Spinal cord (tissue), 10 donors: ENCODE results near the gene UIMC1. TPM values are rescaled to one million over a fixed set of nuclear protein-coding genes. Genes with fewer than 3 reads are reported as not detected.
A peak's percentile ranks its signal among the peaks of the same experiment; 100 is the strongest.
"Not testable (repeated sequence)": the region's sequence is repeated elsewhere in the genome, so short reads cannot be mapped to it uniquely, and the experiment has no call there.

Experiments
- DNase-seq, 6 donors: peaks; one replicate each; pipeline versions ENCODE4 v3.0.0 to v3.0.0-alpha.2; 2013 to 2015; ENCODE audit warnings: low spot score in 6 of 6, low read depth in 4 of 6
- H3K27ac ChIP-seq: one replicate; pipeline ENCODE4 v1.5.1; 2013; ENCODE audit warnings: low read depth, low read length, control low read depth
- H3K27me3 ChIP-seq: one replicate; pipeline ENCODE4 v1.6.1; 2013; ENCODE audit warnings: low read length; ENCODE audit not compliant: control insufficient read depth, insufficient read depth
- H3K36me3 ChIP-seq: one replicate; pipeline ENCODE4 v1.6.1; 2013; ENCODE audit warnings: low read length; ENCODE audit not compliant: control insufficient read depth, insufficient read depth
- H3K4me1 ChIP-seq: one replicate; pipeline ENCODE4 v1.6.1; 2013; ENCODE audit warnings: low read length; ENCODE audit not compliant: control insufficient read depth, insufficient read depth
- H3K4me3 ChIP-seq: one replicate; pipeline ENCODE4 v1.5.1; 2013; ENCODE audit warnings: low read depth, low read length, control low read depth
- H3K9me3 ChIP-seq: one replicate; pipeline ENCODE4 v1.6.1; 2013; ENCODE audit warnings: low read length; ENCODE audit not compliant: control insufficient read depth, insufficient read depth
- WGBS: methylation state at CpG from one replicate; pipeline ENCODE4 v1.1.5; 2013; ENCODE audit warnings: missing lambda C conversion rate; ENCODE audit not compliant: insufficient coverage; 5-methylcytosine and 5-hydroxymethylcytosine counted together
- long read RNA-seq, 4 donors: transcript quantifications; one replicate each; lab custom pipeline, GENCODE V29; 2026
- polyA plus RNA-seq, 2 donors: library from polyadenylated mRNA; unstranded; fragments of 120-200 nt; gene quantifications; one replicate each; pipeline ENCODE4 v1.2.1, GENCODE V29; 2013; ENCODE audit not compliant: insufficient read length in 2 of 2
- total RNA-seq, 2 donors: library from RNA; depleted of rRNA in 1 of 2; stranded (reverse); fragments of 120-200 nt in 1 of 2; fragments of >200 nt in 1 of 2; gene quantifications; one replicate each; pipeline versions ENCODE4 v1.2.3 to v1.2.4, GENCODE V29; 2013 to 2014
- donor health status: healthy.

Gene UIMC1
- 10 to 100 TPM; 37.7 to 51.8 TPM for total RNA-seq
- 10 to 100 TPM; 28.2 to 38.7 TPM for polyA plus RNA-seq
- long read RNA-seq, donor 1, partial matches to known transcripts, result 0 of 2 reads
- long read RNA-seq, donor 1, other reads (novel, unspliced or antisense), result 0 of 2 reads
- long read RNA-seq, donor 2, partial matches to known transcripts, result 0 of 1 reads
- long read RNA-seq, donor 2, other reads (novel, unspliced or antisense), result 0 of 1 reads
- long read RNA-seq, donor 3, partial matches to known transcripts, result 0 of 5 reads
- long read RNA-seq, donor 3, other reads (novel, unspliced or antisense), result 5 of 5 reads
- long read RNA-seq, donor 4, partial matches to known transcripts, result 0 of 4 reads
- long read RNA-seq, donor 4, other reads (novel, unspliced or antisense), result 0 of 4 reads

DNA sequence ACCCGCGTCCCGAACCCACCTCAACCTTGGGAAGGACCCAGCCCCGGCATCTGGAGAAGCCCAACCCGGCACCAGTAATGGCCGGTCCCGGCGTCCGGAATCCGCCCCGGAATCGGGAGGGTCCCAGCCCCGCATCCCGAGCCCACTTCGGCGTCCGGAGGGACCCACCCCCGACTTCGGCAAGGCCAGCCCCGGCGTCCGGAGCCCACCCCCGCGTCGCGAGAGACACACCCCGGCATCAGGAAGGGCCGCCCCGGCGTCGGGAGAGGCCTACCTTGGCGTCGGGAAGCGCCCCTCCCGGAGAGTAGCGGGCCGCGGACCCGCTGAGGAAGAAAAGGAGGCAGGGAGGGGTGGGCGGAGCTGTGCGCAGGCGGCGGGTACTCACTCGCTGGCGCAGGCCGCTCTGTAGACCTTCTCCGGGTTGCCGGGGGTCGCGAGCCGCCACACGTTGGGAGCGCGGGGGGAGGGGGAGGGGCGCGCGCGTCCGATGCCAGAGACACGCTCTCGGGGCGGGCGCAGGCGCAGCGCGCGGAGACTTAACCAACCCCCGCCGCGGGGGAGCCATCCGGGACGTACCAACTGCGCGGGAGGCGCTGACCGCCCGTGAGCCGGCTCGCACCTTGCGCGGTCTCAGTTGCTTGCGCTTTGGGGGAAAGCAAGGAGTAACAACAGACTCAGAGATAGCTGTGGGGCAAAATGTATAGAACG is at the start of gene UIMC1:
UIMC1 (minus strand) TSS at position 515 of the 708 bp plus-strand sequence. CDS start 24,164 bp downstream, outside the sequence.
- no peaks in the 10 kb centered on the region for H3K27me3 ChIP-seq
- H3K4me1 ChIP-seq, result peaks cover 12% of the 10 kb centered on the region
- H3K36me3 ChIP-seq, result no peaks in the 10 kb centered on the region
- H3K4me3 ChIP-seq, result peak within 1 kb of the TSS; percentile 80
- DNase-seq, result peak; percentile 84 to 98 (median 92)
- no peaks in the 10 kb centered on the region for H3K9me3 ChIP-seq
- peak within 1 kb of the TSS; percentile 91 for H3K27ac ChIP-seq
- WGBS, result under 1% methylated on average over 83 of the region's 83 CpGs

DNA sequence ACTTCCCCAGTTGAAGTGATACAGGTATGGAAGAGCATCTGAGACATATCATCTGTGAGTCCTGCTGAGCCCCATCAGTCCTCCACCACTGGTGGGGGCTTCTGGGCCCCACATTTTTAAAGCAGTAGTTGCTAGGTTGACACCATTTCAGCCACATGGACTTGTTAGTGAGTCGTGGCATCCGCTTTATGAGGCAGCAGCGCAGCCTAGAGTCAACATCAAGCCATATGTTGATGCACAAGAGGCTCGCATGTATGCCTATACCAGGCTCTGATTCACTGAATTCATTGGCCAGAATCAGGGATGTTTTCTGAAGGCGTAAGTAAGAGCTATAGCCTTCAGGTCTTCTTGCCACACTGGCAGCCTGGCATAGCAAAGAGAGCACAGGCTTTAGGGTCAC is 42.7 kb upstream of the UIMC1 start:
- no peak for DNase-seq
- H3K4me1 ChIP-seq, result no peaks in the 10 kb centered on the region
- no peak overlapping the region for H3K4me3 ChIP-seq
- no peaks in the 10 kb centered on the region for H3K9me3 ChIP-seq
- peaks cover 67% of the 10 kb centered on the region for H3K36me3 ChIP-seq
- H3K27ac ChIP-seq, result no peak overlapping the region
- WGBS, result 90% methylated on average over 5 of the region's 5 CpGs
- H3K27me3 ChIP-seq, result no peaks in the 10 kb centered on the region

DNA sequence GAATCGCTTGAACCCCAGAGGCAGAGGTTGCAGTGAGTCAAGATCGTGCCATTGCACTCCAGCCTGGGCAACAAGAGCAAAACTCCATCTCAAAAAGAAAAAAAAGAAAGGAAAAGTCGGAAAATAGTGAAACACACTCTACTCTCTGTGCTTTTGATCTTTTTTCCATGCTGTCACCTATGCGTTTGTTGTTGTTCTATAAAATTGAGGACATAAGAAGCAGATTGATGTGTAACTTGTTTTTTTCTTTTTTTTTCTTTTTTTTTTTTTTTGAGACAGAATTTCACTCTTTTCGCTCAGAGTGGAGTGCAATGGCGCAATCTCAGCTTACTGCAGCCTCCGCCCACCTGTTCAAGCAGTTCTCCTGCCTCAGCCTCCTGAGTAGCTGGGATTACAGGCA is 42.0 kb upstream of the UIMC1 start:
- not testable (repeated sequence) for H3K27me3 ChIP-seq, H3K27ac ChIP-seq, H3K4me3 ChIP-seq, DNase-seq, H3K4me1 ChIP-seq, H3K9me3 ChIP-seq
- WGBS, result no CpG with 5 or more reads among the region's 7 CpGs
- peaks cover 74% of the 10 kb centered on the region for H3K36me3 ChIP-seq

DNA sequence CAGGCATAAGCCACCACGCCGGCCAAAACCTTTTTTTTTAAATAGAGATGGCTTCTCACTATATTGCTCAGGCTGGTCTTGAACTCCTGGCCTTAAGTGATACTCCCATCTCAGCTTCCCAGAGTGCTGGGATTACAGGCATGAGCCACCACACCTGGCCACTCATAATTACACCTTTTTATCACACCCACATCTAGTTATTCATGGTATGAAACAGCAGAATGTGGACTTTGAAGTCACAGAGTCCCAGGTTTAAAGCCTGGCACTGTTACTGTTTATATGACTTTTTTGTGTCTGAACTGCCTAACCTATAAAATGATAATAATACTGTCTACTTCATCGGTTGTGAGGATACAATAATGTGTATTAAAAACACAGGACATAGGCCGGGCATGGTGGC is 39.1 kb upstream of the UIMC1 start:
- WGBS, result 86% methylated on average over 3 of the region's 4 CpGs
- no peak overlapping the region for H3K27ac ChIP-seq
- H3K4me1 ChIP-seq, result no peaks in the 10 kb centered on the region
- peaks cover 66% of the 10 kb centered on the region for H3K36me3 ChIP-seq
- no peaks in the 10 kb centered on the region for H3K9me3 ChIP-seq
- no peak overlapping the region for H3K4me3 ChIP-seq
- no peak for DNase-seq
- no peaks in the 10 kb centered on the region for H3K27me3 ChIP-seq

DNA sequence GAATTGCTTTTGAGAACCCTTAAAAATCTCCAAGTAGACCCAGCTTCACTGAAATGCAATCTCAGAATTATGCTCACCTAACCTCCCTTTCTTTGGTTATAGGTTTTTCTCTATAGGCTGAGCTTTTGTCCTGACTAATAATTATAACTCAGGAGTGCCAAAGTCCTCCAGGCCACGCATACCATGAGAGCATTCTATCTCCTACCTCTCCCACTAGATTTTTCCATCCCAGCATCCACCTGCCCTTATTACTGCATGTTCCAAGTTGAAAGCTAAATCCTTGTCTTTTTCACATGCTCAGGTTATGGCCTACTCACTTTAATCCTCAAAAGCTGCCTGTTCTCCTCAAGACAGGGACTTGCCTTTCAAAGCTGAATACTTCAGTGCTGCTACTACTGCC is 38.1 kb upstream of the UIMC1 start:
- DNase-seq, result no peak
- Histone ChIP-seq H3K4me3 (no peak overlapping the region), H3K27ac (no peak overlapping the region), H3K4me1 (no peaks in the 10 kb centered on the region), H3K36me3 (peaks cover 58% of the 10 kb centered on the region), H3K9me3 (no peaks in the 10 kb centered on the region), H3K27me3 (no peaks in the 10 kb centered on the region)
- WGBS, result 100% methylated on average over 1 of the region's 1 CpG

DNA sequence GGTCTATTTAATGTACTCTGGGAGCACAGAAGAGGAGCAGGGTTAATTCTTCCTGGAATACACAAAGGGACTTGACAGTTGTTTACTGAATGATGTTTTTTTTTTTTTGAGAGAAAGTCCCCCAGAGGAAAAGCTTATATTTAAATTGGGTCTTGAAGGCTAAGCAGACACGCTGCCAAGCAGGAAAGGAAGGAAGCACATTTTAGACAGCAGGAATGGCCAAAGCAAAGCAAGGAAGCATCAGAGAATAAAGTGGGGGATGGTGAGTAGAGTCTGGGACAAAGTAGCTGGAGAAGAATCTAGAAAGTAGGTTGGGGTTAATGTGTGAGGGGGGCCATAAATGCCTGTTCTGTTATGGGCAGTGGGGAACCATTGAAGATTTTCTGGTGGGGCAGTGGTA is 37.4 kb upstream of the UIMC1 start:
- Histone ChIP-seq H3K27ac (no peak overlapping the region), H3K9me3 (no peaks in the 10 kb centered on the region), H3K4me1 (no peaks in the 10 kb centered on the region), H3K27me3 (no peaks in the 10 kb centered on the region), H3K36me3 (peaks cover 53% of the 10 kb centered on the region), H3K4me3 (no peak overlapping the region)
- DNase-seq, result no peak
- 72% methylated on average over 1 of the region's 1 CpG for WGBS

DNA sequence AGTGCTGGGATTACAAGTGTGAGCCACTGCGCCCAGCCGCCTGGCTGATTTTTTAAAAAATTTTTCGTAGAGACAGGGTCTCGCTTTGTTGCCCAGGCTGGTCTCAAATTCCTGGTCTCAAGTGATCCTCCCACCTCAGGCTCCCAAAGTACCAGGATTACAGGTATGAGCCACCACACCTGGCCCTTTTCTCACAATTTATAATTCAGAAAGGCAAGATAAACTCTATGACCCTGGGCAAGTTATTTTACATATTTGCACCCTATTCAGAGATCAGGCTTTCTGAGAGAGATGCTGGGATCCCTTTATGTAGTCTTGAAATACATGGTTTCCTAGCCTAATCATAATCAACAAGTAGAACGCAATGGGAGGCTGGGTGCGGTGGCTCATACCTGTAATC is 36.5 kb upstream of the UIMC1 start:
- no peaks in the 10 kb centered on the region for H3K9me3 ChIP-seq
- H3K36me3 ChIP-seq, result peaks cover 45% of the 10 kb centered on the region
- 94% methylated on average over 5 of the region's 6 CpGs for WGBS
- H3K4me1 ChIP-seq, result no peaks in the 10 kb centered on the region
- H3K4me3 ChIP-seq, result no peak overlapping the region
- no peak overlapping the region for H3K27ac ChIP-seq
- DNase-seq, result no peak
- H3K27me3 ChIP-seq, result no peaks in the 10 kb centered on the region

DNA sequence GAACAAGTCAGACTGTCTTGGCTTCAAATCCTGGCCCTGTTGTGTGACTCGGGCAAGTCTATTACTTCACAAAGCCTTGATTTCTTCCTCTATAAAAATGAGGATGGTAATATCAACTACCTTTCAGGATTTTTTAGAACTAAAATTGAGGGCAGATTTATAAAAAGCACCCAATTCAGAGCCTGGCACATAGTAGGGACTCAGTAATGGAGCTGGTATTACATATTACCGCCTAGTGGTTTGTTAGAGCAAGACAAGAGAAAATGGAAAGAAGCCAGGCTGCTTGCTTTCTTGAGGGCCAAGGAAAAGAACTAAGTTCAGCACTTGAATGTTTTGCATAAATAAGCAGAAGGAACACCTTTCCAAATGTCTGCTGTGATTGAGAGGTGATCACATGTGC is 35.4 kb upstream of the UIMC1 start:
- Histone ChIP-seq H3K9me3 (no peaks in the 10 kb centered on the region), H3K27ac (no peak overlapping the region), H3K36me3 (peaks cover 37% of the 10 kb centered on the region), H3K4me3 (no peak overlapping the region), H3K4me1 (no peaks in the 10 kb centered on the region), H3K27me3 (no peaks in the 10 kb centered on the region)
- no peak for DNase-seq
- 100% methylated on average over 1 of the region's 2 CpGs for WGBS

DNA sequence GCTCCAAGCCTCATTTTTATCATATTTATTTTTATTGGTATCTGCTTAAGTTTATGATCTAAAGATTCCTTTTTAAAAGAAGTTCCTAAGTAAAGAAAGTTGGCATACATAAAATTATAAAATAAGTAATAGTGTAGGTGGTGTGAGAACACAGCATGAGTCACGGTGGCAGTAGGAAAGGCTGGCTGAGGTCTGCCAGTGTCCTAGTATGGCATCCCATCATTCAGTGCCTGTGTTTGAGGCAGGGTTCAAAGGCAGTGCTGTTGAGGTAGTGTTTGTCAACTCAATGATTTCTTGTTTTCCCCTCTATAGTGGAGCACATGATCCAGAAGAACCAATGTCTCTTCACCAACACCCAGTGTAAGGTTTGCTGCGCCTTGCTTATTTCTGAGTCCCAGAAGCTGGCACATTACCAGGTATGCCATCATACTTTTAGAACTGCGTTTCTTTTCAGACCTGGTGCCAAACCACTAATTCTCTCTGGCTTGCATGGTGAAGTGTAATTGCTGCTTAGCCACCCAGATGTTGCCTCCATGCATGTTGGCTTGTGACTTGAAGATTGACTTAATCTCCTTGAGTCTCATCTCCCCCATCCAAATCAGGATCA is 34.3 kb upstream of the UIMC1 start:
- Histone ChIP-seq H3K27me3 (no peaks in the 10 kb centered on the region), H3K27ac (no peak overlapping the region), H3K9me3 (no peaks in the 10 kb centered on the region), H3K4me1 (peaks cover 2% of the 10 kb centered on the region), H3K36me3 (peaks cover 33% of the 10 kb centered on the region), H3K4me3 (no peak overlapping the region)
- peak in 2 of 6 donors; percentile 13 to 29 for DNase-seq
- 100% methylated on average over 2 of the region's 3 CpGs for WGBS
